ENCODE results near the gene MIPEP. TPM values are rescaled to one million over a fixed set of nuclear protein-coding genes. Genes with fewer than 3 reads are reported as not detected.
A peak's percentile ranks its signal among the peaks of the same experiment; 100 is the strongest.
"Not testable (repeated sequence)": the region's sequence is repeated elsewhere in the genome, so short reads cannot be mapped to it uniquely, and the experiment has no call there.

Gene MIPEP
- total RNA-seq, 3 donors from 2014 or later, result 17.3 to 27.0 (median 24.6) TPM

GRCh38 chr13:23898101-23898500 lies 8.9 kb upstream of the MIPEP start:
- H3K36me3 ChIP-seq (ENCODE audit: low read depth), result no peaks in the 10 kb centered on the region
- DNase-seq (peak in 1 of 3 donors; percentile 13), ATAC-seq (peak; percentile 31)
- H3K4me3 ChIP-seq, result no peak overlapping the region
- H3K4me1 ChIP-seq (ENCODE audit: low read depth), result no peaks in the 10 kb centered on the region
- no peaks in the 10 kb centered on the region for H3K9me3 ChIP-seq
- TF ChIP-seq CTCF (IDR thresholded peaks at IDR 0.05), result no peak
- intact Hi-C loops (cut with DNase I, micrococcal nuclease), result no loop called here

DNA sequence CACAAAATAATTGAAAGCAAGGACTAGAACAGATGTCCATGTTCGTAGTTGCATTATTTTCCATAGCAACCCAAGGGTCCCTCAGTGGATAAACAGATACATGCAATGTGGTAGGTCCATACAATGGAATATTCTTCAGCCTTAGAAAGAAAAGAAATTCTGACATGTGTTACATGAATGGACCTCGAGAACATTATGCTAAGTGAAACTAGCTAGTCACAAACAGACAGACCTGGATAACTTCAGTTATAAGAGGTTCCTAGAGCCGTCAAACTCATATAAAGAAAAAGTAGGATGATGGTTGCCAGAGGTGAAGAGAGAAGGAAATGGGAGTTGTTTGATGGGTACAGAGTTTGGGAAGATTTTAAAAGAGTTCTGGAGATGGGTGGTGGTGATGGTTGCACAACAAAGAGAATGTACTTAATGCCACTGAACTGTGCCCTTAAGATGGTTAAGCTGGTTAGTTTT lies 8.3 kb upstream of the MIPEP start, which contains the start of gene C1QTNF9B:
Gene C1QTNF9B, minus strand, starts transcription at position 51 of the 468 bp plus-strand sequence.
- H3K4me1 ChIP-seq (ENCODE audit: low read depth); H3K4me3 ChIP-seq; ATAC-seq; H3K36me3 ChIP-seq (ENCODE audit: low read depth); intact Hi-C loops (cut with DNase I, micrococcal nuclease); DNase-seq; H3K9me3 ChIP-seq: not testable (repeated sequence)

DNA sequence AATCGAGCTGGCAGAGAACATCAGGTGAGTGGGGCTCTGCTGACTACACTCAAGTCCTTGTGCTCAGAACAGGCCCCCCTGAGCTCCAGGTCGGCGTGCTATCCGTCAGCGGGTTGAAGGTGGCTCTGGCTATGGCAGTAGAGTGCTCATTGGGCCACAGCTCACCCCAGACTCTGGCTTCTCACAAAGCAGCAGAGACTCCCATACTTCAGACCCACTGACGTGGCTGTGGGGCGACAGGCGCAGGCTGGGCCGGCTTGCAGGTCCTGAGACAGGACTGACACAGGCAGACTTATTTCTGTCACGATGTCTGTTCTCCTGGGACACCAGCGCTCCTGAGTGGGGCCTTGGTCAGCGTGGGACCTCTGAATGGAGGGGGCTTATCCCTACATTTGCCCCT lies 5.5 kb upstream of the MIPEP start:
- intact Hi-C loops (cut with DNase I, micrococcal nuclease); DNase-seq; H3K36me3 ChIP-seq (ENCODE audit: low read depth); ATAC-seq; H3K9me3 ChIP-seq; H3K4me1 ChIP-seq (ENCODE audit: low read depth); H3K4me3 ChIP-seq: not testable (repeated sequence)

DNA sequence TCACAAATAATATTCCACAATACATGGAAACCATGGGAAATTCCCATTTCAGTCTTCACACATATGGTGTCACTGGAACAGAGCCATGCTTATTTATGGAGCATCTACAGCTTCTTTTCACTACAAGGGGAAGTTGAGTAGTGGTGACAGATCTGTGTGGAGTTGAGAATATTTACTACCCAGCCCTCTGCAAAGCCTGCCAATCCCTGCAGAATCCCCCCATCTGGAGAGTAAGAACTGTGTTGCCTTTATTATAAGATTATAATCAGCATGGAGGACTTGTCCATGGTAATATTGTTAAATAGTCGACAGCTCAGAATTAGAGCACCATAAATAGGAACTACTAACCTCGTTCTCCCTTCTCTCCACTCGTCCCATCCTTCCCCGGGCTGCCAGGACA lies 4.6 kb upstream of the MIPEP start:
- intact Hi-C loops (cut with DNase I, micrococcal nuclease); H3K4me3 ChIP-seq; H3K36me3 ChIP-seq (ENCODE audit: low read depth); DNase-seq; H3K4me1 ChIP-seq (ENCODE audit: low read depth); H3K9me3 ChIP-seq; ATAC-seq: not testable (repeated sequence)

DNA sequence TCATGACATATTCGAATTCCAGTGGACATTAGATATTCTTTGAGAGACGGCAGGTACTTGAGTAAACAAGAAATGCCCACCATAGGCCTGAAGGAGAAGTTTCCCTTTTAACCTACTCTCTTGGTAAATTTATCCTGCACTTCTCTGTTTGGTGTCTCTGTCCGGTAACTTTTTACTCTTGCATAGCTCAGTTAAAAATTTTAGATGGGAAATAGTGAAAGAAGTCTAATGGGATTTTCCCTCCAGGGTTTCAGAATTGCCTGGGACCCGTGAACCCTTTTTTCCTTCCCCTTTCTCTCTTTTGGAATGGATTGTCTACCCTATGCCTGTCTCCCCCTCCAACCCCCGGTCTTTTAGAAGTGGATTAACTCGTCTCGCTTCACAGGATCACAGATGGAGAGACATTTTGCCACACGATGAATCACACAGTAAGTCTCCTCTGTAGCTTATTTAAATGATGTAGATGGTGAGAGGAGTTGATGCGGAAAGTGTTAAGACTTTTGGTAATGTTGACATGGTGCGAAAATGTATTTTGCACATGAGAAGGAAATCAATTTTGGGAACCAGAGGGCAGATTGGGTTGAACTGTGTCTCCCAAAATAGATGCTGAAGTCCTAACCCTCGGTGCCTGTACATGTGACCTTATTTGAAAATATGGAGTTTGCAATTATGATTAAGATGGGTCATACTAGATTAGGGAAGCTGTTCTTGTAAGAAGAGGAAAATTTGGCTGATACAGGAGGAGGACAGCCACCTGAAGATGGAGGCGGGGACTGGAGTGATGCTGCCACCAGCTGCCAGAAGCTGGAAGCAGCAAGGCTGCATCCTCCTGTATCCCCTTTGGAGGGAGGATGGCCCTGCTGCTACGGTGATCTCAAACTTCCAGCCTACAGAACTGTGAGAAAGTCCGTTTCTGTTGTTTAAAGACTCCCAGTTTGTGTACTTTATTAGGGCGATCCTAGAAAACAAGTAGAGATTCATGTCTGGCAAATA lies 711 bp upstream of the MIPEP start:
- H3K9me3 ChIP-seq, result no peaks in the 10 kb centered on the region
- DNase-seq (no peak), ATAC-seq (peak; percentile 26)
- intact Hi-C loops (cut with DNase I, micrococcal nuclease), result no loop called here
- peaks cover 11% of the 10 kb centered on the region for H3K4me1 ChIP-seq (ENCODE audit: low read depth)
- peak overlapping the region; percentile 99 for H3K4me3 ChIP-seq
- TF ChIP-seq CTCF (IDR thresholded peaks at IDR 0.05), result no peak
- H3K36me3 ChIP-seq (ENCODE audit: low read depth), result no peaks in the 10 kb centered on the region

GRCh38 chr13:23884361-23884760 lies 4.8 kb downstream of the MIPEP start:
- H3K9me3 ChIP-seq; H3K4me3 ChIP-seq; DNase-seq; ATAC-seq; H3K4me1 ChIP-seq (ENCODE audit: low read depth); intact Hi-C loops (cut with DNase I, micrococcal nuclease); H3K36me3 ChIP-seq (ENCODE audit: low read depth): not testable (repeated sequence)

DNA sequence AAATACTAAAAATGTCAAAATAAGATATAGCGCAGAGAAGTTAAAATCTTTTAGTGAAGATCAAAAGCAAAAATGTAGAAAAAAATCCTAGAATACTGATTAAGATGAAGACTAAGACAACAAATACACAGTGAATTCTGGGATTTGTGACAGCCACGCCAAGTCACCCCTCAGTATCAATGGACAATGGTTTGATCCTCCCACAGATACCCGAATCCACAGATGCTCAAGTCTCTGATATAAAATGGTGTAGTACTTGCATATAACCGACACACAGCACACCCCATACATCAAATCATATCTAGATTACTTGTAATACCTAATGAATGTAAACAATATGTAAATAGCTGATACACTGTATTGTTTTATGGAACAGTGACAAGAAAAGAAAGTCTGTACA lies 5.9 kb downstream of the MIPEP start:
- Histone ChIP-seq H3K4me3 (no peak overlapping the region), H3K9me3 (no peaks in the 10 kb centered on the region), H3K4me1 (ENCODE audit: low read depth) (peaks cover 6% of the 10 kb centered on the region), H3K36me3 (ENCODE audit: low read depth) (no peaks in the 10 kb centered on the region)
- TF ChIP-seq CTCF (IDR thresholded peaks at IDR 0.05), result no peak
- no peak for ATAC-seq
- no peak for DNase-seq
- intact Hi-C loops (cut with DNase I, micrococcal nuclease), result no loop called here

DNA sequence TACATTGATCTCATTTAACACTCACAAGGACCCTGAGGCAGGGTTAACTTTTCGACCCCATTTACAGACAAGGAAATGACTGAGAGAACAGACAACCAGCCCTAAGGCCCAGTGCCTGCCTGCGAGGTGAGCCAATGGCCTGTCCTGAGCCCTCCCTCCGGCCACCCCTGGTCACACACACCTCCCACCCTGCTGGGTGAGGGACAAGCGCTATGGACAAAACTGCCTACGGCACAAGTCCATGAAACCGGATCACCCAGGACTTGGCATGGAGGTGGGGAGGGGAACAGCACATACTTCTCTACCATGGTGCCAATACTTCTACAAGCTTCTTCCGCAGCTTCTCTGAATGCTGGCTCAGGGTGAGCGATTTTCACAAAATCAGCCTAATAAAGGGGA lies 7.8 kb downstream of the MIPEP start:
- DNase-seq; ATAC-seq; H3K4me1 ChIP-seq (ENCODE audit: low read depth); intact Hi-C loops (cut with DNase I, micrococcal nuclease); H3K4me3 ChIP-seq; H3K9me3 ChIP-seq; H3K36me3 ChIP-seq (ENCODE audit: low read depth): not testable (repeated sequence)

GRCh38 chr13:23880493-23881401 lies 8.5 kb downstream of the MIPEP start:
- H3K4me3 ChIP-seq; H3K36me3 ChIP-seq (ENCODE audit: low read depth); H3K9me3 ChIP-seq; ATAC-seq; H3K4me1 ChIP-seq (ENCODE audit: low read depth); intact Hi-C loops (cut with DNase I, micrococcal nuclease): not testable (repeated sequence)
- peak in 1 of 3 donors; percentile 41 for DNase-seq
